Body of pancreas (tissue), 4 donors: ENCODE data around the gene TYW1.
"Not testable (repeated sequence)": the region's sequence is repeated elsewhere in the genome, so short reads cannot be mapped to it uniquely, and the experiment has no call there.

Experiments
- CTCF ChIP-seq, 7 experiments: fragments of 450-650 bp in 4 of 7; fragments of 200-600 bp in 3 of 7; sonication (generic) in 3 of 7; IDR thresholded peaks; one replicate each; pipeline ENCODE4 v1.5.1; 2016 to 2019; ENCODE audit warnings: antibody characterized with exemption in 7 of 7
- POLR2A ChIP-seq, 3 donors: fragments of 450-650 bp; IDR thresholded peaks; one replicate each; pipeline ENCODE4 v1.6.1; 2016; ENCODE audit warnings: antibody characterized with exemption in 3 of 3, mild to moderate bottlenecking in 2 of 3

DNA sequence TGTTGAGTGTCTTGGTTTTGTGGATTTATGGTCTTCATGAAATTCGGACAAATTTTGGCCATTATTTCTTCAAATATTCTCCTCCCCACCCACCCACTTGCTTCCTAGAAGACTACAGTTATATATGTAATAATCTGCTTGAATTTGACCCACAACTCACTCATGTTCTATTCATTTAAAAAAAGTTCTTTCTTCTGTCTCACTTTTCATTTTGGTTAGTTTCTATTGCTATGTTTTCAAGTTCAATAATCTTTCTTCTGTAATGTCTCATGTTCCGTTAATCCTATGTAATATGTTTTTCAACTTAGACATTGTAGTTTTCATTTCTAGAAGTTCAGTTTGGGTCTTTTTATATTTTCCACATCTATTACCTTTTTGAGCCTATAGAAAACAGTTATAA lies 55.5 kb downstream of the TYW1 start:
- TF ChIP-seq CTCF, POLR2A (IDR thresholded peaks at IDR 0.05): not testable (repeated sequence)
